COLO668 (cell line): Measurements from ENCODE around the gene MRPL50.

Source experiments
- DNase-seq: peaks from one replicate; lab custom pipeline; 2025; ENCODE audit not compliant: unreplicated experiment; lab: John Stamatoyannopoulos, UW

The MRPL50 gene

DNA sequence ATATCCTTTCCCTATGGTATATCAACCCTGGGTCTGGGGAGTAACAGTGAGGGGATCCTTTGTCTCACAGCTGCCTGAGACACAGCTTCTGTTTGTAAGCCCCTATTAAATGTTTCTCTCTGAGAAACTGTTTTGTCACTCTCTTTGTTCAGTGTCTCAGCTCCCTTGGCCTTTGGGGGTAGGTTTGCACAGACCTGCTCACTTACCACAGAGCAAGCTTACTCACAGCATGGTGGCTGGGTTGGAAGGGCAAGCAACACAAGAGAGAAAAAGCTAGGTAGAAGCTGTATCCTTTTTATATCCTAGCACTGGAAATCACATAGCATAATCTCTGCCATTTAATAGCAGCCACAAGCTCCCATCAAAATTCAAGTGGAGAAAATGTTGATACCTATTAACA lies 18.1 kb downstream of the MRPL50 start:
- no peak for DNase-seq

DNA sequence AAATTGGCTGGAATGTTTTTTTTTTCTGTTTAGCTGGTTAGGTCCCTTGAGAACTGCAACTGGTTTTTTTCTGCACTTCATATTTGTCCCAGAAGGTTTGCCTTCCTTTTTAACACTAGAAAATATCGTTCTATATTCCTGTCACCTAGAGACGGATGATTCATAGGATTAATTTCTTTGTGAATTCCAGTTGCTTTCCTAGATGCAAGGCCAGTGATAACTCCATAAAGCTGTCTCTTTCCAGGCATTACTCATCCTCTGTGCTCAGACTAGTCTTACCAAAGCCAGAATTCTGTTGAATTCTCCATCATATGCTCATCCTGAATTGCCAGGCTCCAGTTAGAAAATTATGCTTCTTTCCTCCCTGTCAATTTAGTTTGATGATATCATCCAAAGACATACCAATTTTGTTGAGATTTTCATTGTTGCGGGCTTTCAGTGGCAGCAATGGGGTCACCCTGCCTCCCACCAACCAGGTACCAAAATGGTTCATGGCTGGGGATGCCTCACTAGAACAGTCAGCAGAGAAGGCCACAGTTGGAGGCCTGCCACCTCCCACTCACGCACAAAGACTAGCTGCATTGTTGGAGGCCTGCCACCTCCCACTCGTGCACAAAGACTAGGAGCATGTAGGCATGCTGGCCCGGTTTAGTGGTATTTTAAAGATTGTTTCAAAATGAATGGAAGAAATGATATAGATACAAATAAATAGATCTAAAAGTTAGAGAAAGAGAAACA lies 22.1 kb downstream of the MRPL50 start:
- no peak for DNase-seq

DNA sequence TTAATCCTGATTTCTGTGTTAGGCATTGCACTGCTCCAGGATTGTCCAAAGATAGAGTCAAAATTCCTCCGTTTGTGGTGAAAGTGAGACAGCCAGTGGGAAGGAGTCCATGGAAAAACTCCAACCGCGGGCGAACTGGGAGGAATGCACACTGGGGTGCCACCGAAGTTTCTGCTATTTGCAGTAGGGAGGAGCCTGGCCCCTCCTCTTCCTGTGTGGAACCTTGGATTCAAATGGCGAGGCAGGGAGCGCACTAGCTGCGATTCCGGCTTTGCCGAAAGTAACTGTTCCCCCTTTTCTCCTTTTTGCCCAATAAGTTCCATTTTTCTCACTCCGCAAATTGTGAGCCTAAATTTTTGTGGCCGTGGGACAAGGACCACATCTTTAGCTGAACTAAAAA lies 22.9 kb downstream of the MRPL50 start:
- no peak for DNase-seq

DNA sequence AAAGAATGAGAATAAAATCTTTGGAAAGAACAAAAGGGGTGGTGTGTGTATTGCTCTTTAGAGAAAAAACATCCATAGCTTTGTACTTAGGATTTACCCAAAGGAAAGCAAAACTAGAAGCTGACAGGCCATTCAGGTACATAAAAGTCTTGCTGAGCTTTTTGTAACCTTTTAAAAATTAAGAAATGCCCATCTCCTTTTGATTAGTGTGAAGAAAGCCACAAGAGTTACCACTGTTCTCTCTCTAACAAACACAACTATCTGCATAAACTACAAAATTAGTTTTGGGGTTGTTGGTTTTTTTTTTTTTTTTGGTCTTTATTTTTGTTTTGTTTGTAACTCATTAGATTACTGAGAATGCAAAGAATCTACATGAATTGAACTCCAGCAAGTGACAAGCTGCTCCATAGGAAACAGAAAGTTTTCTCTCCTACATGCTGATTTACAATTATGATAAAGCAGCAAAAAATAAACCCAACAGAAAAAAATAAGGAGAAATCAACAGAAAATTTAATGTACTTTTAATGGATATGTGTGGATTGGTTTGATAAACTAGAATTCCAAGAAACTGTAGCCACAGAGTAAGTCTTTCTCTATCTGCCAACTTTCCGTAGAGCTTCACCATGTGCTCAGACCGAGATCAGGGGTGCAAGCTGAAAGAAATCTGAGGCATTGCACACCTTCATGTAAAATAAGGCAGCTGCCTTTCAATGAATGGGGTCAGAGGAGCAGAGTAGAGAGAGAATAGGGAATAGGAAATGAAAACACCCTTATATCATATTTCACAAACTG lies 25.9 kb downstream of the MRPL50 start:
- DNase-seq = no peak

DNA sequence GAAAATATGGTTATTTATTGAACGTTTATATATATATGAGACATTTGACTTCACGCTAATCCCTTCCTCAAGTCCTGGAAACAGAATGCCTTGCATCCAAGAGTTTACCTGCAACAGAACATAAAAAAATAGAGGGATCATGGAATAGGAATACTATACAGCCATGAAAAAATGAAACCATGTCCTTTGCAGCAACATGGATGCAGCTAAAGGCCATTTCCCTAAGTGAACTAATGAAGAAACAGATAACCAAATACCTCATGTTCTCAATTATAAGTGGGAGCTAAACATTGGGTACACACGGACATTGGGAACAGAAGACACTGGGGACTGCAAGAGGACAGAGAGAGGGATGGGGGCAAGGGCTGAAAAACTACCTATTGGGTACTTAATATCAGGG lies 26.6 kb downstream of the MRPL50 start:
- no peak for DNase-seq

DNA sequence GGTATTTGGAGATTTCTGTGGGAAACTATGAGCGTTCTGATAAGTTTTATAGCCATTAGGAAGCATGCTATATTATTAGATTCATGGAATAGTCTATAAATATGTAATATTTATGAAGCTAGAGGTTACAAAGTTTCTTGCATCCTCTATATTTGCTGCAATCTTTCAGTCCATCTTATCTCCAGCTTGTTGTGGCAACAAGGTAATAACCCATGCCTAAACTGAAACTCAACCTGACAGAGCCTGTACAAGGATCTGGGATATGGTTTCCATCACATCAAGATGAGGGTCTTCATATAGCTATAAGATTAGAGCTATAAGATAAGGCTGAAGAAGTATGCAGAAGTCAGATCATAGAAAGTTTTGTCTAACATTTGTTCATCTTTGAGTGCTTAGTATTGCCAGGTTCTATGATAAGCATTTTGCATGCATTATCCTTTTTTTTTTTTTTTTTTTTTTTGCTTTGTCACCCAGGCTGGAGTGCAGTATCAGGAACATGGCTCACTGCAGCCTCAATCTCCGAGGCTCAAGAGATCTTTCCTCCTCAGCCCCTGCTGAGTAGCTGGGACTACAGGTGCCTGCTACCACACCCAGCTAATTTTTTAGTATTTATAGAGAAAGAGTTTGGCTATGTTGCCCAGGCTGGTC lies 28.4 kb downstream of the MRPL50 start:
- no peak for DNase-seq

DNA sequence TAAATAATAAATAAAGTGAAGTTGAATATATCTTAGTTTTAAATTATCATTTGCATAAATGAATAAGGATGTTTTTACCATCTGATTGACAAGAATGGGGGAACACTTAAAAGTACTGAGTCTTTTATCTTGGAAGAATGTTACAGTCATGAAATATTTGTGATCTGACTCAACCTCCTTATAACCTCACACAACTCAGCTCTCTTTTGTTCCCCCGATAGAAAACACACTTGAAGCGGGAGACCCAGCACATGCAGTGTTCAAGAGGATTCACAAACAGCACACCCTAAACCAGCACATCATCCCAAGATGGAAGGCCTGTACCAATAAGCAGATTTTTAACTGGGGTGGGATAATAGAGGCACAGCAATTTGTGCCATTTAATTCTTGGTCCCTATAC lies 29.1 kb downstream of the MRPL50 start:
- no peak for DNase-seq

DNA sequence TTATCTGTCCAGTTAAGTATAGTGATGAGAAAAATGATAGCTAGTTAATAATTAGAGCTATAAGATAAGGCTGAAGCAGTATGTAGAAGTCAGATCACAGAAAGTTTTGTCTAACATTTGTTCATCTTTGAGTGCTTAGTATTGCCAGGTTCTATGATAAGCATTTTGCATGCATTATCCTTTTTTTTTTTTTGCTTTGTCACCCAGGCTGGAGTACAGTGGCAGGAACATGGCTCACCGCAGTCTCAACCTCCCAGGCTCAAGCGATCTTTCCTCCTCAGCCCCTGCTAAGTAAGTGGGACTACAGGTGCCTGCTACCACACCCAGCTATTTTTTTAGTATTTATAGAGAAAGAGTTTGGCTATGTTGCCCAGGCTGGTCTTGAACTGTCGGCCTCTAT lies 31.1 kb downstream of the MRPL50 start:
- no peak for DNase-seq

DNA sequence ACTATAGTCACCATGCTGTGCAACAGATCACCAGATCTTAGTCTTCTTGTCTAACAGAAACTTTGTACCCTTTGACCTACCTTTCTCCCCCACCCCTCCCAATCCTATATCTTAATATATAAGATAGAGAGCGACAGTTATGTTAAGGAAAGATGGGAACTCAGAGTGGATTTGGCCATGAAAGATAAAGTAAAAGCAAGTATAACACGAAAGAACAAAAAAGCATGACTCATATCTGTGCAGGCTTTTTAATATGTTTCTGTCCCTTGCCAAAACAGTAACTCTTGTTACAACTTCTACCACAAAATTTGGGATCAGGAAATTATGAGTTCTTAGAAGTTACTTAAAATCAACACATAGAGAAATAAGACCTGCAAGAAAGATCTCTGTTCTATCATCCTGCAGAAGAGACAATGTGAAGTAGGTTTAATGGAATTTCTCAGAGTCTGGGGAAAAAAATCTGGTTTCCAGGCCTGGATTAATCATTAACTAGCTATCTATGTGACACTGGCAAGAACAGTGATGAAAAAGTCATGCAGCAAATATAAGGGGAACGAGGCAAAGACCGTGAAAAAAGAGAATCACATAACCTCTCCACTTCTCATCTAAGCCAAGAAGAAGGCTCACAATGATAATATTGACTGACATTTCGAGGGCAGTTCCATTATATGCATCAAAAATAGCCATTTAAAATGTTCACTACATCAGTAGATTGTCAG lies 32.2 kb downstream of the MRPL50 start:
- no peak for DNase-seq

DNA sequence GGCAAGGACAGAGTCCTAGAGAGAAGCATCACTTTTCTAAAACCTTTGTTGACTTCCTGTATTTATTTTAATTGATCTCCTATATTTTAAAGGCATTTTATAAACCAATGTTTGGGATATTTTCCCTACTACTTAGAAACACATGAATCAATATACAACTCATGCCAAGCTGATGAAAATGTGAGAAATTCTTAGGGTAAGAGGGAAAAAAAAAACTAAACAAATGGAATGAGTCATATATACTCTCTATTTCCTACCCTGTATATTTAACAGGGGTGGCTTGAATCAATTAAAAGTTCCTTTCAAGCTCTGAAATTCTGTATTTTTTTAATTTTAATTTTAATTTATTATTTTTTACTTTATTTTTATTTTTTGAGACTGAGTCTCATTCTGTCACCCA lies 33.2 kb downstream of the MRPL50 start:
- DNase-seq = no peak

DNA sequence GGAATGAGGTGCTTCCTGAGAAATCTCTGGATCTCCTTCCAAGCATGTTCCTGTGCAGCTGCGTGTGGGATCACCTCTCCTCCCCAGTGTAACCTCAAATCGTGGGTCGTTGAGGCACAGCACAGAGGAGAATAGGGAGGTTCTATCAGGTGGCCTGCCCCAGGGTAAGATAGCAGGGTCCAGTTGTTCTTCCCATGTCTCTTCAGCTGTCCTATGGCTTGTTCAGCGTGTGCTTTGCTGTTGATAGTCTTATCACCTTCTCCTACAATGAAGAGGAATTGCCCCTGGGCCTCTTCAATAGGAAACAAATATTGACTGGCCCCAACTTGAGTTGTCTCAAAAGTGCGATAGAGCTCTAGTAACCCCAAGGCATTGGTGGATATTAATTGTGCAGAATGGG lies 36.0 kb downstream of the MRPL50 start:
- no peak for DNase-seq

DNA sequence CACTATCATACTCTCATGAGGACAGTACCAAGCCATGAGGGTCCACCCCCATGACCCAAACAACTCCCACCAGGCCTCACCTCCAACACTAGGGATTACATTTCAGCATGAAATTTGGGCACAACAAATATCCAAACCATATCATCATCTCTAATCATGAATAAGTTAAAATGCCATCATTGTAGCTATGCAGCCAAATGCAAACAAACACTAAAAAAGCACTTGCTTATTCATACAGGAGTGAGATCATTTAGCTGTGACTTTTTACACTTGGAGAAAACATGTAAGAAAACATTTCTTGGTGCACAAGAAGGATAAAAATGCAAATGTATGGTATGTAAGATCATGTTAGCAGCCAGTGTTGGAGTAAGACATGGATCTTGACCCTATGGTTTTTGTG lies 37.8 kb downstream of the MRPL50 start:
- no peak for DNase-seq

DNA sequence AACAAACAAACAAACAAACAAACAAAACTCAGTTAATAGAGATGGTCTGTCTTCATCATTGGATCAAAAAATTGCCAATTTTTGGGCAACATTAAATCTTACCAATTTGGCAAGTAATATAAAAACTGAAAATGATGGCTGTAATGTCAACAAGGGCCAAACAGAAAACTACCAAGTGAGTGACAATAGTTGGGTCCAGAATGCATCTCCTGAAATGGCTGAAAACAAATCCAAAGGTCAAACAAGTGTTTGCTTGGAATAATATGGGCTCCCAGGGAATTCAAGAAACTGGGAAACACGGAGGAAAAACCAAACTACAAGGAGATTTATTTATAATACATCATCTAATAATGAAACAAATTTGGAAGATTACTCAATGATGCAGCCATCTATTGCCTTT lies 38.7 kb downstream of the MRPL50 start:
- no peak for DNase-seq

DNA sequence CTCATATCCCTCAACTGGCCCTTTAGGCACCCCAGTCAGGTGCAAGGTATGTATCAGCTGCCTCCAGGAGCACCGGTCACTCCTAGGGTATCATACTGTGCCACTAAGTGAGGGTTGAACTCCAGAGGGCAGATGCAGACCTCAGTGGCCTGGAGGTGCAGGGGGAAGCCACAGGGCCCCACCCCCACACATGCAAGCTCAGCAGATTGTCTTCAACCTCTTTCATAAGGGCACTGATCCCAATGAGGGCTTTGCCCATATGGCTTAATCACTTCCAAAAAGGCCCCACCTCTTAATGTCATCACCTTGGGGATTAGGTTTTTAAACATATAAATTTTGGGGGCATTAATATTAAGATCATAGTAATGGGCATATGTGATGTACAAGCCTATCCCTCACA lies 41.8 kb downstream of the MRPL50 start:
- no peak for DNase-seq

DNA sequence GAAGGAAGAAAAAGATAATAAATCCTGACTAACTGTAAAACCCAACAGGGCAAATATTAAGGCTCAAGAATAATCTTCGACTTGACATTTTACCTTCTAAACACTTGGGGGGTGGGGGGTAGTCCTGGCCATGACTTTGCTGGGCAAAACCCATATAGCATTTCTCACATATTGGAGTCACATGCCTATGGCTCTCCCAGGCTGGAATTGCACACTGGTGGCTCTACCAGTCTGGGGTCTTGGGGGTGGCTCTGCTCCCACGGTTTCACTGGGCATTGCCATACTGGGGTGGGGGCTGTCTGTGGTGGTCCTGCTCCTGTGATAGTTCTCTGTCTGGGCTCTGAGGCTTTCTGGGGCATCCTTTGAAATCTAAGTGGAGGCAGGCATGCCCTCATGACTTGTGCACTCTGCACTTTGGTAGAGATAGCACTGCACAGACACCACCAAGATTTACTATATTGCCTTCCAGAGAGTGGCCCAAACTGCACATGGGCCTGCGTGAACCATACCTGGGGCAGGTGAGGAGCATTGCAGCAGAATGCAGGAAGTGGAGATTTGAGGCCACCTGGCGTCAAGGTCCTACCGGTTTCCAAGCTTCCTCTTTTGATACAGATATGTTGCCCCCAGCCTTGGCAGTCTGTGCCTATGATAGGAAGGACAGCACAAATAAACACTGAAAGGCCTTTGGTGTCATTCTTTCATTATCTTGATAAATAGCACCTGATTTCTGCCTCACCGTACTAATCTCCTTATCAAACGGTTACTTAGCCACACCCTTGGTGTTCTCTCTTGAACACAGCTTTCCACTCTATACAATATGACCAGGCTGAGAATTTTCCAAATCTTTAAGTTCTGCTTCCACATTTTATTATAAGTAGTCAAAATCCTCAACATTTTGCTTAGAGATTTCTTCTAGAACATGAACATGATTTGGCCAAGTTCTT lies 43.4 kb downstream of the MRPL50 start:
- DNase-seq = no peak

DNA sequence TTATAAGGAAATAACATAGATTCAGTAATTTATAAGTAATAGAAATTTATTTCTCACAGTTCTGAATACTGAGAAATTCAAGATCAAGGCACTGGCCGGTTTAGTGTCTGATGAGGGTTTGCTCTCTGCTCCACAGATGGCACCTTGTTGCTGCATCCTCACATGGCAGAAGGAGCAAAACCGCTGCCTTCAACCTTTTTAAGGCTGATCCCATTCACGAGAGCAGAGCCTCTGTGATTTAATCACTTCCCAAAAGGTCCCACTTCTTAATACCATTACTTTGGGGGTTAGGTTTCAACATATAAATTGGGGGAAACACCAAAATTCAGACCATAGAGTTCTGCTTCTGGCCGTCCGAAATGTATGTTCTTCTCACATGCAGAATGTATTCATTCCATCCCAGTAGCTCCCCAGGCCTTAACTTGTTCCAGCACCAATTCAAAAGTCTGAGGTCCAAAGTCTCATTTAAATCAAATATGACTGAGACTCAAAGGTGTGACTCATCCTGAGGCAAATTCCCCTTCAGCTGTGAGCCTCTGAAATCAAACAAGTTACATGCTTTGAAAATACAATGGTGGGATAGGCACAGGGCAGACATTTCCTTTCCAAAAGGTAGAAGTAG lies 44.2 kb downstream of the MRPL50 start:
- DNase-seq = peak; percentile 12

DNA sequence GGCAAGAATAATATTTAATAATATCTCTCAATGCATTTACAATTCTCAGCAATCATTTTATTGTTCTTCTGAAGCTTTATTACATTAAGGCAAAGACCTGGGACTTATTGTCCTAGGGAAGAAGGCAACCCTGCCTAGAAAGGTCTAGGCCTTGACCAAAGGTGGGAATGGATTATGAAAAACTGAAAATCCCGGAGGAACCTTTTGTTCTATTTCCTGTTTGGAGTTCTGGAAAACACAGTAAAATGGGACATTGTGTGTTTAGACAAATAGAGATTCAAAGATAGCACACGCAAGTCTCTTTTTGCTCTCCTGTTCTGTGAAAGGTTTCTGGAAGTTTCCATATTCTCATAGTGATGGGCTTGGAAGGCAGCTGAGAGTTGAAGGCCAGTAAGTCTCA lies 44.7 kb downstream of the MRPL50 start:
- DNase-seq = no peak

DNA sequence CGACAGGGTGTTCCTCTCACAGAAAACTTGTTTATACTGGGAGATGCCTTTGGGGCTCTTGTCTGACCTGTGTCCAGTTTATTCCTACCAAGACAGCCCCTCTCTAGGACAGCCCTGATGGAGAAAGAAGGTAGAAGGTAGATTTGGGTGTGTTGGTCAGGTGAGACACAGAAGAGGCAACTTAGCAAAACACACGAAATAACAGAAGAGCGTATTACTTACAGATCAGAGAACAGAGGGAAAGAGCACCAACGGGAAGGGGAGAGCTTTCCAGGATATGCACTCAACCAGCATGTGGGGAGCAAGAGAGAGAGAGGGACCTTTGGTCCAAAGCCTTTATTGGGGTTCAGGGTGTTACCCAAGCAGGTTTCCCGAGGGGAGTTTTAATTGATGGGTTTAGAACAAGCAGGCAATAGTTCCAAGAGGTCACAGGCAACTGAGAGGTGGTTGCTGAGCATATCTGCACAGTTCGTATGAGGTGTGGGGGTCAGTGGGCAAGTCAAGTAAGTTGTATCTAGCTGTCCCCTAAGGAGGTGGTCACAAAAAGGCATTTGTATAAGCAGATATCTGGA lies 45.4 kb downstream of the MRPL50 start:
- no peak for DNase-seq

DNA sequence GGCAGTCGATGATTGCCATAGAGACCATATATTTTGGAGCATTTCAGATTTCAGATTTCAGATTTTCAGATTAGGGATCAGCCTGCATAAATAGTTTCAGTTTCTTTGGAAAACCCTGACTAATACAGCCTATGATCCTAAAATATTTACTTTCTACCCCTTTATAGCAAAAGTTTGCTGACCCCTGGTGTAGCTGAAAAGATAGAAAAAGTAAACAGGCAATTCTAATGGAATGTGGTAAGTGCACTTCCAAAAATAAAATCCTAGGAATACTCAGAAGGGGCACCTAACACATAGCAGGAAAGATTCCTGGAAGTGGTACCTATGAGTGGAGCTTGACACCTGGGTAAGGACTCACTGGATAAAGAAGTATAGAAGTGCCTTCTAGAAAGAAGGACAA lies 48.1 kb downstream of the MRPL50 start:
- no peak for DNase-seq

DNA sequence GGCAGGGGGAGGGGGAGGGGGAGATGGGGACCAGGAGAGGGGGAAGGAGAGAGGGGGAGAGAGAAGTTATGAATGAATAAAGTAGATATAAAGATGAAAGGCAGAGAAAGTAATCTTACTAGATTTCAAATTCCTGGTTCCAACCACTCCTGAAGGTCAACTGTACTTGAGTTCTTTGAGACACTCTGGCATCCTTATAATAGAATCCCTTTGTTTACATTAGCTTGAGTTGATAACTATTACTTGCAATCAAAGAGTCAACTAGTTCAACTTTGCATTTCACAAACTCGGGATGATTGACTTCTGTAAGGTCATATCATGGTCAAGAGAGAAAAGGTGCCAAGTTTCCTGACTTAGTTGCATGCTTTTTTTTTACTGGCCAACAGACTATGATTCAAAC lies 55.8 kb downstream of the MRPL50 start:
- DNase-seq = no peak
